K562 (cell line): ENCODE measurements around the gene ZKSCAN8. TPM values are rescaled to one million over a fixed set of nuclear protein-coding genes. Genes with fewer than 3 reads are reported as not detected.

Source experiments
- ATAC-seq: fragments of 200-7000 bp; cut with Tn5 transposase; 3 replicates; pipeline ENCODE4 v1.9.1; 2020; ENCODE audit warnings: moderate library complexity
- BruUV-seq: library from RNA; stranded (reverse); fragments of 400-500 nt; replicated peaks from 2 replicates; lab custom pipeline; 2021; lab: Mats Ljungman, UMichigan
- CTCF ChIA-PET: fragments of 300-600 bp; formaldehyde crosslinking; extraction: SDS; loops from one replicate; lab custom pipeline; 2021; ENCODE audit warnings: low intra/inter-chr PET ratio; lab: Yijun Ruan, JAX
- POLR2A ChIA-PET: fragments of 300-600, 350-650 bp; sonication (Branson Sonifier 250); formaldehyde crosslinking; extraction: SDS; loops from one replicate; lab custom pipeline; 2021; ENCODE audit warnings: antibody characterized with exemption, inconsistent platforms; lab: Yijun Ruan, JAX
- DNase-seq, 4 experiments: peaks; one replicate each; pipeline versions ENCODE4 v3.0.0 to v3.0.0-alpha.2; 2011 to 2018; ENCODE audit warnings: low spot score in 3 of 4, mixed read lengths in 3 of 4; ENCODE audit errors: extremely low read depth in 1 of 4
- FAIRE-seq: peaks from 2 replicates; lab custom pipeline; 2011; peaks lifted over from hg19 to GRCh38; lab: Jason Lieb, UNC
- H2AFZ ChIP-seq: 2 replicates; pipeline ENCODE4 v1.6.0; 2011; ENCODE audit warnings: low read depth, low read length, control low read depth, inconsistent platforms
- H3K27ac ChIP-seq: fragments of 200-600 bp; 3 replicates; pipeline ENCODE4 v1.8.0; 2011; ENCODE audit warnings: low read depth, mild to moderate bottlenecking, control low read depth, inconsistent platforms, low read length, moderate library complexity, mixed read lengths; ENCODE audit errors: extremely low read depth
- H3K27me3 ChIP-seq, 2 experiments: fragments of 300-600 bp in 1 of 2; 2 replicates in 1 of 2; 3 replicates in 1 of 2; pipeline versions ENCODE4 v1.6.0 to v1.8.0; 2011; ENCODE audit warnings: inconsistent platforms in 2 of 2, low read length in 2 of 2, mild to moderate bottlenecking in 1 of 2, mixed read lengths in 1 of 2, moderate library complexity in 1 of 2; ENCODE audit not compliant: control insufficient read depth in 2 of 2, insufficient read depth in 2 of 2
- H3K36me3 ChIP-seq: fragments of 300-600 bp; 3 replicates; pipeline ENCODE4 v1.8.0; 2011; ENCODE audit warnings: mild to moderate bottlenecking, low read length, inconsistent platforms; ENCODE audit not compliant: control insufficient read depth, insufficient read depth
- H3K4me1 ChIP-seq, 2 experiments: fragments of 200-600 bp in 1 of 2; replicated peaks in 1 of 2; 2 replicates in 1 of 2; 3 replicates in 1 of 2; pipeline versions ENCODE4 v1.5.1 to v1.8.0; 2011; ENCODE audit warnings: inconsistent platforms in 2 of 2, low read length in 2 of 2, mild to moderate bottlenecking in 1 of 2, mixed read lengths in 1 of 2, moderate library complexity in 1 of 2; ENCODE audit not compliant: control insufficient read depth in 2 of 2, insufficient read depth in 2 of 2
- H3K4me2 ChIP-seq: 2 replicates; pipeline ENCODE4 v1.6.1; 2011; ENCODE audit warnings: low read length, control low read depth, inconsistent platforms, mixed read lengths; ENCODE audit not compliant: insufficient read depth
- H3K4me3 ChIP-seq: fragments of 200-600 bp; sonication (generic), shearing (Covaris generic); 2 replicates; pipeline ENCODE4 v1.5.1; 2016; ENCODE audit warnings: control low read depth, inconsistent platforms
- H3K79me2 ChIP-seq: fragments of 200-600 bp; 3 replicates; pipeline ENCODE4 v1.8.0; 2011; ENCODE audit warnings: low read length, inconsistent platforms; ENCODE audit not compliant: control insufficient read depth, insufficient read depth
- H3K9ac ChIP-seq, 2 experiments: 2 replicates each; pipeline versions ENCODE4 v1.6.0 to v1.6.1; 2011; ENCODE audit warnings: low read depth in 2 of 2, low read length in 2 of 2, control low read depth in 1 of 2, inconsistent platforms in 1 of 2, mild to moderate bottlenecking in 1 of 2, mixed read lengths in 1 of 2; ENCODE audit not compliant: insufficient read depth in 1 of 2
- H3K9me1 ChIP-seq: one replicate; pipeline ENCODE4 v1.6.0; 2011; ENCODE audit warnings: inconsistent platforms, mild to moderate bottlenecking, low read length, moderate library complexity; ENCODE audit not compliant: control insufficient read depth, insufficient read depth
- H3K9me3 ChIP-seq: replicated peaks from 2 replicates; pipeline ENCODE4 v1.5.1; 2011; ENCODE audit warnings: low read depth, low read length, inconsistent platforms; ENCODE audit not compliant: control insufficient read depth, insufficient read depth
- H4K20me1 ChIP-seq: replicated peaks from 2 replicates; pipeline ENCODE4 v1.6.1; 2011; ENCODE audit warnings: low read length, inconsistent platforms, mixed read lengths; ENCODE audit not compliant: control insufficient read depth, insufficient read depth
- ATF3 ChIP-seq, 2 experiments: fragments of 450-650 bp in 1 of 2; sonication (generic) in 1 of 2; formaldehyde crosslinking in 1 of 2; IDR thresholded peaks in 1 of 2; conservative IDR thresholded peaks in 1 of 2; 2 replicates each; pipeline versions ENCODE4 v1.6.1 to v1.8.1; 2016 to 2023; ENCODE audit warnings: mild to moderate bottlenecking in 2 of 2, moderate library complexity in 2 of 2, inconsistent platforms in 1 of 2, missing genetic modification reagents in 1 of 2
- CEBPB ChIP-seq: fragments of 450-650 bp; IDR thresholded peaks from 2 replicates; pipeline ENCODE4 v1.6.1; 2016; ENCODE audit warnings: missing genetic modification characterization, missing compliant biosample characterization
- MXD1 ChIP-seq: fragments of 250-450 bp; sonication (Bioruptor Pico); IDR thresholded peaks from 2 replicates; pipeline ENCODE4 v1.8.0; 2021; ENCODE audit warnings: borderline replicate concordance, mild to moderate bottlenecking, moderate library complexity; ENCODE audit not compliant: poor library complexity, severe bottlenecking
- RFX1 ChIP-seq: fragments of 450-650 bp; IDR thresholded peaks from 2 replicates; pipeline ENCODE4 v1.6.1; 2016; ENCODE audit warnings: mild to moderate bottlenecking, moderate library complexity
- ZNF707 ChIP-seq: fragments of 250-450 bp; sonication (Bioruptor Pico); conservative IDR thresholded peaks from 2 replicates; pipeline ENCODE4 v1.8.0; 2022; ENCODE audit warnings: inconsistent platforms, mild to moderate bottlenecking, moderate library complexity
- WGBS: fragments of 100-300 bp; shearing (Covaris generic); methylation state at CpG from one replicate; pipeline ENCODE4 v1.1.6; 2016; ENCODE audit warnings: low coverage, mixed read lengths; ENCODE audit not compliant: insufficient coverage; ENCODE audit errors: missing lambda C conversion rate; 5-methylcytosine and 5-hydroxymethylcytosine counted together
- in situ Hi-C: fragments of 300-500 bp; cut with MboI; formaldehyde crosslinking; loops from 4 replicates; pipeline ENCODE4 v1.15.0; 2018; ENCODE audit warnings: inconsistent platforms, mixed read lengths
- intact Hi-C: fragments of 100-400 bp; cut with micrococcal nuclease; formaldehyde crosslinking; loops from 2 replicates; pipeline ENCODE4 v1.14.2; 2022
- polyA plus RNA-seq, 8 experiments: library from polyadenylated mRNA; depleted of rRNA in 4 of 8; stranded (reverse) in 5 of 8; unstranded in 3 of 8; fragments of >200 nt; fragmentation: Nextera tagmentation in 2 of 8; fragmentation: Illumina TruSeq in 1 of 8; extraction: Ambion mirVana in 2 of 8; extraction: Trizol in 1 of 8; gene quantifications; 2 replicates each; pipeline versions ENCODE4 v1.2.1 to v1.2.3, GENCODE V29; 2011 to 2014; ENCODE audit warnings: inconsistent platforms in 1 of 8, missing spikeins in 1 of 8
- total RNA-seq, 7 experiments: library from RNA; depleted of rRNA in 6 of 7; stranded (reverse); fragments of >200 nt in 6 of 7; fragmentation: Illumina TruSeq in 2 of 7; extraction: Trizol in 2 of 7; gene quantifications; 2 replicates each; pipeline versions ENCODE4 v1.2.1 to v1.2.3, GENCODE V29; 2011 to 2021; ENCODE audit warnings: low replicate concordance in 1 of 7

ZKSCAN8 gene
- total and polyA plus RNA-seq, 9 of the 15 experiments (the other 6 are each of a cell fraction or from before 2014, with no cell fraction given): 3.3 to 37.7 (median 21.7) TPM

- BruUV-seq: no TSS peak
- CTCF ChIA-PET: no interaction called here
- 46% methylated on average over 4 of the region's 4 CpGs for whole genome bisulfite sequencing
- TF ChIP-seq RFX1 (peak; percentile 67), MXD1 (CRISPR knock-in tag) (no peak)
- no peaks in the 10 kb centered on the region for H3K27me3 ChIP-seq
- no peak overlapping the region for H2AFZ ChIP-seq
- intact Hi-C loops: no loop called here
- no peaks in the 10 kb centered on the region for H3K9me1 ChIP-seq
- FAIRE-seq (no peak), DNase-seq (no peak), ATAC-seq (no peak)
- no peaks in the 10 kb centered on the region for H3K36me3 ChIP-seq
- H3K9ac ChIP-seq: no peak overlapping the region
- in situ Hi-C loops: no loop called here
- no peaks in the 10 kb centered on the region for H3K4me1 ChIP-seq
- H4K20me1 ChIP-seq: no peaks in the 10 kb centered on the region
- H3K27ac ChIP-seq: no peak overlapping the region
- no peak overlapping the region for H3K4me2 ChIP-seq
- H3K4me3 ChIP-seq: no peak overlapping the region
- POLR2A ChIA-PET: interaction anchor here (0.8 kb wide), 1 partner anchor 27 kb away, joined by 3 read pairs; no protein-coding TSS in a partner anchor
- H3K79me2 ChIP-seq: no peaks in the 10 kb centered on the region
- peaks cover 7% of the 10 kb centered on the region; the same call in 1 of the 2 replicates for H3K9me3 ChIP-seq
These were observed 61.5 kb downstream of the ZKSCAN8 start for GRCh38 chr6:28203201-28203600.

DNA sequence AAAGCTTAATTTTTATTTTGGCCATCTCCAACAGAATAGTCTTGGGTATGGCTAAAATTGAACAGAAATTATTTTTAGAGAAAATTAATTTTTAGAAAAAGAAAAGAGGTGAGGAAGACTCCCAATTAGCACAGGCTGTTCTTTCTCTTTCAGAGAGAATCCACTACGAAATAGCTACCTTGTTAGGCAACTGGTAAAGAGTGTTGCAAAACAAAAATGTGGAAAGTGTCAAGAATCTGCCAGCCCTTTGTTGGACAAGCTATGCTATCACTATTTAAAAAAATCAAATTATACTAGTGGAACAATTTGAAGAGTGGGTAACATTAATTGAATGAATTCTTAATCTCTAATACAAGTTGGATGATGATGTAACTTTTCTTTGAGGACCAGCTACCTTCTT is 64.2 kb downstream of the ZKSCAN8 start:
- Histone ChIP-seq H3K9me1 (no peaks in the 10 kb centered on the region), H3K27ac (no peak overlapping the region), H2AFZ (peak overlapping the region; percentile 35; the same call in 1 of the 2 replicates), H4K20me1 (no peaks in the 10 kb centered on the region), H3K4me3 (no peak overlapping the region), H3K4me1 (peaks cover 2 to 7% of the 10 kb centered on the region in 2 experiments; a peak in 4 of 5 replicates), H3K27me3 (no peaks in the 10 kb centered on the region), H3K9ac (no peak overlapping the region), H3K36me3 (no peaks in the 10 kb centered on the region), H3K9me3 (peaks cover 5% of the 10 kb centered on the region; the same call in 1 of the 2 replicates), H3K4me2 (no peak overlapping the region), H3K79me2 (no peaks in the 10 kb centered on the region)
- in situ Hi-C loops (no loop called here), intact Hi-C loops (no loop called here)
- TF ChIP-seq ATF3 (IDR thresholded peaks at IDR 0.05) (peak; percentile 64), ATF3 (CRISPR knock-in tag; conservative IDR thresholded peaks at IDR 0.05) (no peak), CEBPB (tag) (peak; percentile 39; the same call in 1 of the 2 replicates), ZNF707 (CRISPR knock-in tag) (no peak)
- BruUV-seq: no TSS peak
- ChIA-PET CTCF (no interaction called here), POLR2A (interaction anchor here (0.5 to 1.2 kb wide), 7 partner anchors 8 to 486 kb away, joined by 3 to 5 read pairs (median 3); partner anchors contain the start of gene ZKSCAN8)
- ATAC-seq (no peak), DNase-seq (no peak), FAIRE-seq (no peak)
- 25% methylated on average over 1 of the region's 1 CpG for WGBS
